Measurements from ENCODE around the gene MAP4.

The MAP4 gene

DNA sequence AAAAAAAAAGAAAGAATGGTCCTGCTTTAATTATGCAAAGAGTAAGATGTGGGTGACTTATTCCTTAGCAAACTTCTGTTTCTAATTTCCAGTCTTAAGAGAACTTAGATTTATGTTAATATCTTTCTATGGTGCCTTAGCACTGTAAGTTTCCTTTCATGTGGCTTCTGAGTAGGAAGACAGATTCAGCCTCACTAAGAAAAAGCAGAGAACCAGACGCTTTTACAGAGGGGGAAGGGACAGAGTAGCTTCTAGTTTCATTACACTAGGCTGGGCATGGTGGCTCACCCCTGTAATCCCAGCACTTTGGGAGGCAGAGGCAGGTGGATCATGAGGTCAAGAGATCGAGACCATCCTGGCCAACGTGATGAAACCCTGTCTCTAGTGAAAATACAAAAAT lies 118.3 kb downstream of the MAP4 start:
- in situ Hi-C loops (cut with MboI; ENCODE audit: low pct_unique_long_range_greater_than_20kb, low sequenced_read_pairs, unreplicated experiment) = no loop called here
- no peak for TF ChIP-seq CTCF (IDR thresholded peaks at IDR 0.05; ENCODE audit: extremely low read depth, insufficient read depth, missing control alignments)

GRCh38 chr3:47896736-47897135 lies 119.5 kb downstream of the MAP4 start:
- no peak for DNase-seq (ENCODE audit: low spot score)
- no peak for TF ChIP-seq CTCF (IDR thresholded peaks at IDR 0.05; ENCODE audit: extremely low read depth, insufficient read depth, missing control alignments)
- in situ Hi-C loops (cut with MboI; ENCODE audit: low pct_unique_long_range_greater_than_20kb, low sequenced_read_pairs, unreplicated experiment) = no loop called here

More for the DNA sequence above, 118.3 kb downstream of the MAP4 start:
- no peak for DNase-seq (ENCODE audit: low spot score)

GRCh38 chr3:47895241-47895640 lies 121.0 kb downstream of the MAP4 start:
- no peak for TF ChIP-seq CTCF (IDR thresholded peaks at IDR 0.05; ENCODE audit: extremely low read depth, insufficient read depth, missing control alignments)
- no peak for DNase-seq (ENCODE audit: low spot score)
- in situ Hi-C loops (cut with MboI; ENCODE audit: low pct_unique_long_range_greater_than_20kb, low sequenced_read_pairs, unreplicated experiment) = no loop called here

- TF ChIP-seq CTCF (IDR thresholded peaks at IDR 0.05; ENCODE audit: extremely low read depth, insufficient read depth, missing control alignments) = no peak
- no peak for DNase-seq (ENCODE audit: low spot score)
- in situ Hi-C loops (cut with MboI; ENCODE audit: low pct_unique_long_range_greater_than_20kb, low sequenced_read_pairs, unreplicated experiment) = no loop called here
Measured at GRCh38 chr3:47892286-47893040, 123.8 kb downstream of the MAP4 start.

GRCh38 chr3:47891613-47892005 lies 124.6 kb downstream of the MAP4 start:
- no peak for TF ChIP-seq CTCF (IDR thresholded peaks at IDR 0.05; ENCODE audit: extremely low read depth, insufficient read depth, missing control alignments)
- in situ Hi-C loops (cut with MboI; ENCODE audit: low pct_unique_long_range_greater_than_20kb, low sequenced_read_pairs, unreplicated experiment) = no loop called here
- DNase-seq (ENCODE audit: low spot score) = no peak

DNA sequence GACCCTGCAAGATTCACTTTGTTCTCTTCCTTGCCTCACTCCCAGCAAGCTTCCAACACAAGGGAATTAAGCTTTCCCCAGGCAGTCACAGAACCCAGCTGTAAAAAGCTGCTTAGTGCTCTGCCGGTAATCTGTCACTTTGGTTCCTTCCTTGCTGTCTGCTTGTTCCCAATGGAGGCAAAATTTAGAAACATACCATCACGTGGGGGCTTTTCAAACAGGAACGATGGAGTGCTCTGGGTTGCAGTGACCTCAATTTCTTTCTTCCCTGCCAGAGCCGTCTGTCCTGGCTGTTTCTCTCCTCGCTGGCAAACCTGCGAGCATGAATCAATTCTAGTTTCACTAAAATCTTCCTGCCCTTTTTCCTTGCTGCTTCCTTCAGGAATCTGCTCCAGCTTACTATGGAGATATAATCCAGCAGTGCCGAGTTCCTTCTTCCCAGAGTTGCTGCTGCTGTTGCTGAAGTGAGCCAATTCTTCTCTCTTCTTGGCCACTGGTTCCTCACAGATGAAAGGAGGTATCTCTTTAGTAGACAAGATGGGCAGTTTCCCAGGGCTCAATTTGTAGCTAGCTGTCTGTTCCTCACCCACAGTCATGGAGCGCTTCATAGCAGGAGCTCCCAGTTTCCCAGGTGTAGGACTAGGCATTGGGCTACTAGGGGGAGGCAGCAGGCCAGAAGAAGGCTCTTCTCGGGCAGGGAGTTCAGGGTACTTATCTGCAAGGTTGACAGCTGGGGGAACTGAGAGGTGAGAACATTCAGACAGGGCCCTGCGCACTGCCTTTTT lies 125.2 kb downstream of the MAP4 start:
- no peak for TF ChIP-seq CTCF (IDR thresholded peaks at IDR 0.05; ENCODE audit: extremely low read depth, insufficient read depth, missing control alignments)
- DNase-seq (ENCODE audit: low spot score) = no peak
- in situ Hi-C loops (cut with MboI; ENCODE audit: low pct_unique_long_range_greater_than_20kb, low sequenced_read_pairs, unreplicated experiment) = no loop called here
